RWPE2 (cell line): Measurements from ENCODE around the gene TCOF1.

ENCODE experiments used
- ATAC-seq: fragments of 200-7000 bp; cut with Tn5 transposase; 3 replicates; pipeline ENCODE4 v1.9.1; 2021; ENCODE audit warnings: low read depth
- DNase-seq: peaks from one replicate; pipeline ENCODE4 v3.0.0-alpha.2; 2020; ENCODE audit warnings: low spot score
- H3K27ac ChIP-seq: fragments of 450-650 bp; 2 replicates; pipeline ENCODE4 v1.5.1; 2017; ENCODE audit warnings: mild to moderate bottlenecking; ENCODE audit not compliant: poor library complexity, severe bottlenecking
- H3K27me3 ChIP-seq: fragments of 250-450 bp; sonication (Bioruptor Pico); 2 replicates; pipeline ENCODE4 v1.5.1; 2021; ENCODE audit warnings: mild to moderate bottlenecking, moderate library complexity; ENCODE audit not compliant: insufficient read depth, poor library complexity, severe bottlenecking
- H3K36me3 ChIP-seq: fragments of 250-450 bp; sonication (Bioruptor Pico); 2 replicates; pipeline ENCODE4 v1.5.1; 2020; ENCODE audit warnings: low read depth, mild to moderate bottlenecking, moderate library complexity
- H3K4me1 ChIP-seq: fragments of 250-450 bp; sonication (Bioruptor Pico); 2 replicates; pipeline ENCODE4 v1.5.1; 2021; ENCODE audit warnings: mild to moderate bottlenecking, moderate library complexity; ENCODE audit not compliant: insufficient read depth, poor library complexity, severe bottlenecking
- H3K4me3 ChIP-seq: fragments of 250-450 bp; sonication (Bioruptor Pico); 2 replicates; pipeline ENCODE4 v1.5.1; 2021; ENCODE audit warnings: mild to moderate bottlenecking, moderate library complexity; ENCODE audit not compliant: severe bottlenecking
- H3K9me3 ChIP-seq: fragments of 250-450 bp; sonication (Bioruptor Pico); 2 replicates; pipeline ENCODE4 v1.5.1; 2021; ENCODE audit warnings: mild to moderate bottlenecking, moderate library complexity; ENCODE audit not compliant: severe bottlenecking
- CTCF ChIP-seq: fragments of 450-650 bp; IDR thresholded peaks from one replicate; pipeline ENCODE4 v1.5.1; 2017; ENCODE audit warnings: mild to moderate bottlenecking, moderate library complexity; ENCODE audit not compliant: poor library complexity, severe bottlenecking

TCOF1 gene

GRCh38 chr5:150395688-150395975 lies 38.1 kb downstream of the TCOF1 start:
- Histone ChIP-seq H3K27ac (no peak overlapping the region), H3K36me3 (peaks cover 90% of the 10 kb centered on the region)

GRCh38 chr5:150396267-150396666 lies 38.8 kb downstream of the TCOF1 start:
- ATAC-seq, result no peak

More at GRCh38 chr5:150395688-150395975, 38.1 kb downstream of the TCOF1 start:
- no peak for TF ChIP-seq CTCF
- Histone ChIP-seq H3K4me3 (no peak overlapping the region), H3K4me1 (no peaks in the 10 kb centered on the region), H3K27me3 (no peaks in the 10 kb centered on the region), H3K9me3 (no peaks in the 10 kb centered on the region)
- ATAC-seq (no peak), DNase-seq (no peak)

GRCh38 chr5:150397146-150397781 lies 39.8 kb downstream of the TCOF1 start:
- no peak for ATAC-seq
- H3K27me3 ChIP-seq, result no peaks in the 10 kb centered on the region
- no peak overlapping the region for H3K27ac ChIP-seq
- no peaks in the 10 kb centered on the region for H3K9me3 ChIP-seq
- DNase-seq, result no peak
- TF ChIP-seq CTCF, result no peak
- peaks cover 82% of the 10 kb centered on the region for H3K36me3 ChIP-seq
- H3K4me1 ChIP-seq, result no peaks in the 10 kb centered on the region
- no peak overlapping the region for H3K4me3 ChIP-seq

More at GRCh38 chr5:150396267-150396666, 38.8 kb downstream of the TCOF1 start:
- Histone ChIP-seq H3K4me1 (no peaks in the 10 kb centered on the region), H3K9me3 (no peaks in the 10 kb centered on the region), H3K27ac (no peak overlapping the region), H3K4me3 (no peak overlapping the region), H3K36me3 (peaks cover 89% of the 10 kb centered on the region), H3K27me3 (no peaks in the 10 kb centered on the region)
- DNase-seq, result no peak
- TF ChIP-seq CTCF, result no peak

- TF ChIP-seq CTCF, result no peak
- no peaks in the 10 kb centered on the region for H3K4me1 ChIP-seq
- H3K27me3 ChIP-seq, result no peaks in the 10 kb centered on the region
- DNase-seq, result no peak
- no peaks in the 10 kb centered on the region for H3K9me3 ChIP-seq
- H3K27ac ChIP-seq, result no peak overlapping the region
- ATAC-seq, result no peak
- no peak overlapping the region for H3K4me3 ChIP-seq
- H3K36me3 ChIP-seq, result peaks cover 74% of the 10 kb centered on the region
Measured at GRCh38 chr5:150397782-150398721, 40.6 kb downstream of the TCOF1 start.
